ENCODE results near the gene PCK1. TPM values are rescaled to one million over a fixed set of nuclear protein-coding genes. Genes with fewer than 3 reads are reported as not detected.

PCK1 gene
- total RNA-seq, 1 experiment from 2014 or later, result 0.49 TPM

- TF ChIP-seq, protein P1, sequence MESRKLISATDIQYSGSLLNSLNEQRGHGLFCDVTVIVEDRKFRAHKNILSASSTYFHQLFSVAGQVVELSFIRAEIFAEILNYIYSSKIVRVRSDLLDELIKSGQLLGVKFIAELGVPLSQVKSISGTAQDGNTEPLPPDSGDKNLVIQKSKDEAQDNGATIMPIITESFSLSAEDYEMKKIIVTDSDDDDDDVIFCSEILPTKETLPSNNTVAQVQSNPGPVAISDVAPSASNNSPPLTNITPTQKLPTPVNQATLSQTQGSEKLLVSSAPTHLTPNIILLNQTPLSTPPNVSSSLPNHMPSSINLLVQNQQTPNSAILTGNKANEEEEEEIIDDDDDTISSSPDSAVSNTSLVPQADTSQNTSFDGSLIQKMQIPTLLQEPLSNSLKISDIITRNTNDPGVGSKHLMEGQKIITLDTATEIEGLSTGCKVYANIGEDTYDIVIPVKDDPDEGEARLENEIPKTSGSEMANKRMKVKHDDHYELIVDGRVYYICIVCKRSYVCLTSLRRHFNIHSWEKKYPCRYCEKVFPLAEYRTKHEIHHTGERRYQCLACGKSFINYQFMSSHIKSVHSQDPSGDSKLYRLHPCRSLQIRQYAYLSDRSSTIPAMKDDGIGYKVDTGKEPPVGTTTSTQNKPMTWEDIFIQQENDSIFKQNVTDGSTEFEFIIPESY (IDR thresholded peaks at IDR 0.05; ENCODE audit: extremely low read depth, insufficient replicate concordance, low read length), result no peak
- TF ChIP-seq JUND (IDR thresholded peaks at IDR 0.05), result no peak
- TF ChIP-seq TCF7L2 (IDR thresholded peaks at IDR 0.05; ENCODE audit: borderline replicate concordance, extremely low read depth, insufficient read depth, insufficient read length), result no peak
- TF ChIP-seq RAD21 (IDR thresholded peaks at IDR 0.05; ENCODE audit: low read depth), result no peak
- TF ChIP-seq CTCF (IDR thresholded peaks at IDR 0.05 in 2 of 3, conservative IDR thresholded peaks at IDR 0.05 in 1 of 3; ENCODE audit: borderline replicate concordance in 1 of 3, insufficient read depth in 1 of 3, low read depth in 2 of 3, low read length in 2 of 3), result no peak
- TF ChIP-seq FOSL1 (IDR thresholded peaks at IDR 0.05; ENCODE audit: low read depth), result no peak
- no peak for TF ChIP-seq CBX3 (IDR thresholded peaks at IDR 0.05; ENCODE audit: low read depth)
- no peak for TF ChIP-seq ELF1 (IDR thresholded peaks at IDR 0.05; ENCODE audit: borderline replicate concordance, low read depth)
Measured at GRCh38 chr20:57530327-57530981, 30.5 kb upstream of the PCK1 start (continued).

- CTCF ChIA-PET, result no interaction called here
- Histone ChIP-seq H4K20me1 (ENCODE audit: insufficient read depth) (no peaks in the 10 kb centered on the region), H3K36me3 (ENCODE audit: control insufficient read depth in 1 of 2, insufficient read depth in 2 of 2, low read length in 2 of 2) (no peaks in the 10 kb centered on the region), H3K9ac (ENCODE audit: low read length) (no peak overlapping the region), H3K9me3 (ENCODE audit: control insufficient read depth in 1 of 2, insufficient read depth in 1 of 2, low read depth in 1 of 2, low read length in 2 of 2) (no peaks in the 10 kb centered on the region), H3K27ac (ENCODE audit: low read depth, low read length) (no peak overlapping the region), H3K27me3 (ENCODE audit: insufficient read depth, low read length) (peaks cover 25% of the 10 kb centered on the region), H3K79me2 (ENCODE audit: insufficient read depth, low read length) (no peaks in the 10 kb centered on the region), H3K4me2 (ENCODE audit: low read length) (no peak overlapping the region), H3K4me3 (replicated peaks in 1 of 2; ENCODE audit: low read depth in 1 of 2, low read length in 2 of 2) (no peak overlapping the region), H3K4me1 (ENCODE audit: control insufficient read depth in 1 of 2, insufficient read depth in 2 of 2, low read length in 2 of 2) (no peaks in the 10 kb centered on the region), H3K9me2 (ENCODE audit: insufficient read depth) (no peaks in the 10 kb centered on the region), H2AFZ (ENCODE audit: low read depth, low read length, poor library complexity, severe bottlenecking) (no peak overlapping the region)
- ATAC-seq (no peak), DNase-seq (ENCODE audit: low read depth, low spot score) (no peak)
- POLR2A ChIA-PET, result no interaction called here
- intact Hi-C loops (cut with micrococcal nuclease), result no loop called here
- RAD21 ChIA-PET (ENCODE audit: low non-redundant PET in 1 of 2, low total read pairs in 2 of 2, uncharacterized antibody in 2 of 2, unreplicated experiment in 2 of 2), result no interaction called here
- BruUV-seq (replicated peaks), result no TSS peak
- TF ChIP-seq YY1 (IDR thresholded peaks at IDR 0.05; ENCODE audit: extremely low read depth, insufficient replicate concordance, low read depth, low read length), result no peak
- TF ChIP-seq ATF3 (IDR thresholded peaks at IDR 0.05), result no peak
- no peak for TF ChIP-seq RAD21 (IDR thresholded peaks at IDR 0.05; ENCODE audit: low read depth)
- TF ChIP-seq, protein P2, sequence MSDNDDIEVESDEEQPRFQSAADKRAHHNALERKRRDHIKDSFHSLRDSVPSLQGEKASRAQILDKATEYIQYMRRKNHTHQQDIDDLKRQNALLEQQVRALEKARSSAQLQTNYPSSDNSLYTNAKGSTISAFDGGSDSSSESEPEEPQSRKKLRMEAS (IDR thresholded peaks at IDR 0.05), result no peak
- TF ChIP-seq CBX3 (IDR thresholded peaks at IDR 0.05; ENCODE audit: low read depth), result no peak
- no peak for TF ChIP-seq ZNF274 (IDR thresholded peaks at IDR 0.05; ENCODE audit: low read depth, low read length)
- no peak for TF ChIP-seq POLR2A (IDR thresholded peaks at IDR 0.05; ENCODE audit: borderline replicate concordance, extremely low read depth, insufficient read depth, insufficient read length)
- no peak for TF ChIP-seq CEBPB (IDR thresholded peaks at IDR 0.05; ENCODE audit: low read depth)
- no peak for TF ChIP-seq ZFX (IDR thresholded peaks at IDR 0.05)
- no peak for TF ChIP-seq SRF (IDR thresholded peaks at IDR 0.05; ENCODE audit: low read depth)
- no peak for TF ChIP-seq POLR2AphosphoS5 (IDR thresholded peaks at IDR 0.05; ENCODE audit: low read depth, low read length)
- TF ChIP-seq ELF1 (IDR thresholded peaks at IDR 0.05; ENCODE audit: borderline replicate concordance, low read depth), result no peak
- no peak for TF ChIP-seq JUND (IDR thresholded peaks at IDR 0.05)
- no peak for TF ChIP-seq EZH2phosphoT487 (IDR thresholded peaks at IDR 0.05; ENCODE audit: borderline replicate concordance)
- TF ChIP-seq FOSL1 (IDR thresholded peaks at IDR 0.05; ENCODE audit: low read depth), result no peak
- TF ChIP-seq TCF7L2 (IDR thresholded peaks at IDR 0.05; ENCODE audit: borderline replicate concordance, extremely low read depth, insufficient read depth, insufficient read length), result no peak
- TF ChIP-seq SIN3A (IDR thresholded peaks at IDR 0.05; ENCODE audit: low read depth), result no peak
Measured at GRCh38 chr20:57532104-57532503, 28.8 kb upstream of the PCK1 start.

Data from HCT116 (cell line).